ENCODE results near the gene CLSTN1.

- TF ChIP-seq ZBTB33 (IDR thresholded peaks at IDR 0.05) (no peak), YY1 (IDR thresholded peaks at IDR 0.05) (no peak), ATF3 (IDR thresholded peaks at IDR 0.05) (no peak), SP1 (IDR thresholded peaks at IDR 0.05) (no peak), REST (IDR thresholded peaks at IDR 0.05) (no peak)
- TF ChIP-seq, protein P1, sequence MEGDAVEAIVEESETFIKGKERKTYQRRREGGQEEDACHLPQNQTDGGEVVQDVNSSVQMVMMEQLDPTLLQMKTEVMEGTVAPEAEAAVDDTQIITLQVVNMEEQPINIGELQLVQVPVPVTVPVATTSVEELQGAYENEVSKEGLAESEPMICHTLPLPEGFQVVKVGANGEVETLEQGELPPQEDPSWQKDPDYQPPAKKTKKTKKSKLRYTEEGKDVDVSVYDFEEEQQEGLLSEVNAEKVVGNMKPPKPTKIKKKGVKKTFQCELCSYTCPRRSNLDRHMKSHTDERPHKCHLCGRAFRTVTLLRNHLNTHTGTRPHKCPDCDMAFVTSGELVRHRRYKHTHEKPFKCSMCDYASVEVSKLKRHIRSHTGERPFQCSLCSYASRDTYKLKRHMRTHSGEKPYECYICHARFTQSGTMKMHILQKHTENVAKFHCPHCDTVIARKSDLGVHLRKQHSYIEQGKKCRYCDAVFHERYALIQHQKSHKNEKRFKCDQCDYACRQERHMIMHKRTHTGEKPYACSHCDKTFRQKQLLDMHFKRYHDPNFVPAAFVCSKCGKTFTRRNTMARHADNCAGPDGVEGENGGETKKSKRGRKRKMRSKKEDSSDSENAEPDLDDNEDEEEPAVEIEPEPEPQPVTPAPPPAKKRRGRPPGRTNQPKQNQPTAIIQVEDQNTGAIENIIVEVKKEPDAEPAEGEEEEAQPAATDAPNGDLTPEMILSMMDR (IDR thresholded peaks at IDR 0.05; ENCODE audit: low read depth, low read length, missing input control): no peak
Measured at GRCh38 chr1:9701665-9702064, 122.1 kb downstream of the CLSTN1 start.

All from liver (tissue), 3 donors.